ENCODE measurements around the gene SLC6A6. TPM values are rescaled to one million over a fixed set of nuclear protein-coding genes. Genes with fewer than 3 reads are reported as not detected.

SLC6A6 gene
- total RNA-seq, 4 donors from 2014 or later: 15.4 to 37.6 (median 20.9) TPM

GRCh38 chr3:14368146-14368545 lies 34.3 kb upstream of the SLC6A6 start:
- H3K4me3 ChIP-seq: no peak overlapping the region
- peaks cover 16% of the 10 kb centered on the region for H3K27me3 ChIP-seq
- H3K36me3 ChIP-seq: no peaks in the 10 kb centered on the region
- H3K27ac ChIP-seq: no peak overlapping the region
- H3K9me3 ChIP-seq: no peaks in the 10 kb centered on the region
- 48% methylated on average over 2 of the region's 10 CpGs; no CpG with 5 or more reads in 1 of the 2 donors for WGBS, 2 donors (ENCODE audit: low coverage in 1 of 2)
- TF ChIP-seq CTCF (IDR thresholded peaks at IDR 0.05) (no peak), EP300 (IDR thresholded peaks at IDR 0.05) (no peak), POLR2AphosphoS5 (IDR thresholded peaks at IDR 0.05) (no peak), POLR2A (IDR thresholded peaks at IDR 0.05) (no peak)
- no peak for ATAC-seq
- H3K4me1 ChIP-seq: peaks cover 0 to 16% (median 8%) of the 10 kb centered on the region in 3 donors

- TF ChIP-seq CTCF (IDR thresholded peaks at IDR 0.05) (no peak), POLR2AphosphoS5 (IDR thresholded peaks at IDR 0.05) (no peak), EP300 (IDR thresholded peaks at IDR 0.05) (no peak), POLR2A (IDR thresholded peaks at IDR 0.05) (no peak)
- ATAC-seq: no peak
Observed at GRCh38 chr3:14368885-14369284, 33.5 kb upstream of the SLC6A6 start.

GRCh38 chr3:14369675-14370669 lies 32.4 kb upstream of the SLC6A6 start:
- no peak overlapping the region for H3K27ac ChIP-seq
- no peaks in the 10 kb centered on the region for H3K9me3 ChIP-seq
- TF ChIP-seq POLR2AphosphoS5 (IDR thresholded peaks at IDR 0.05) (no peak), POLR2A (IDR thresholded peaks at IDR 0.05) (no peak), EP300 (IDR thresholded peaks at IDR 0.05) (no peak), CTCF (IDR thresholded peaks at IDR 0.05) (no peak)
- H3K4me3 ChIP-seq: no peak overlapping the region
- H3K36me3 ChIP-seq: no peaks in the 10 kb centered on the region
- 75 to 83% methylated on average over 11 of the region's 15 CpGs for WGBS, 2 donors (ENCODE audit: low coverage in 1 of 2)
- H3K27me3 ChIP-seq: peaks cover 16% of the 10 kb centered on the region
- no peak for ATAC-seq
- peaks cover 0 to 31% (median 8%) of the 10 kb centered on the region in 3 donors for H3K4me1 ChIP-seq

More at GRCh38 chr3:14368885-14369284, 33.5 kb upstream of the SLC6A6 start:
- Histone ChIP-seq H3K4me1 (peaks cover 0 to 20% (median 8%) of the 10 kb centered on the region in 3 donors), H3K9me3 (no peaks in the 10 kb centered on the region), H3K27me3 (peaks cover 16% of the 10 kb centered on the region), H3K36me3 (no peaks in the 10 kb centered on the region), H3K27ac (no peak overlapping the region), H3K4me3 (no peak overlapping the region)
- 88 to 100% methylated on average over 1 to 2 of the region's 2 CpGs for WGBS, 2 donors (ENCODE audit: low coverage in 1 of 2)

DNA sequence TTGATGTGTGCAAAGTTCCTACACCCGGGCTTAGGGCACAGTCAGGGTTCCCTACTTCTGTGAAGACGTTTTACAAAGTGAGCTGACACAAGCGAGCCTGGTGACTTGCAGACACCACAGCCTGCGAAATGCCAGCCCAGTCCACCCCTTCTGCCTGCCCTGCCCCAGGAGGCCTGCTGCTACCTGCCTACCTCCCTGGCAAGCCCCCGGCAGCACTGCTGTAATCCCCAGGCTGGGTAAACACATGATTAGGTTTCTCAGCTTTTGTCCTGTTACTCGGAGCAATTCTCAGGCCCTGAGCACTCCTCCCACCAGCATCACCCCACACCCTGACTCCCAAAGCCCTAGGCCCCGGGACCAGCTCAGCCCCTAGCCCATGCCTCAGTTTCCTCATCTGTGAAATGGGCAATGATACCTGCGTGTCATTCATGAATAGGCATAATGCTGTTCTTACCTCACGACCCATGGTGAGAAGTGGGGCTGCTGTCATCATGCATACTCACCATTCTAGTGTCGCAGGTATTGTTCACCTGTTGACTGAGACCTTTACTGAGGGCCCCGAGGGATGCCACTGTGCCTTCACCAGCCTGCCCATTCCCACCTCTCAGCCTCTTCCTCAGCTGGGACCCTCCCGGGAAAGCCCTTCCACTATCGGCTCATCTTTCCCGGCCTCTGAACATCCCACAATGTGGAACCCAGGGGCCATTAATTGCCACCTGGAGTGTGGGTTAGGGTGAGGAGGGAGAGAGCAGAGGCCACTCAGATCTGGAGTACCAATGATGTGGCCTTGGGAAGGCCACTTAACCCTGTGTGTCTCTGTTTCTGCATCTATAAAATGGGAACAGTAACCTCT lies 31.5 kb upstream of the SLC6A6 start:
- H3K36me3 ChIP-seq: no peaks in the 10 kb centered on the region
- 89 to 93% methylated on average over 5 to 8 of the region's 14 CpGs for WGBS, 2 donors (ENCODE audit: low coverage in 1 of 2)
- peaks cover 16% of the 10 kb centered on the region for H3K27me3 ChIP-seq
- H3K4me1 ChIP-seq: peaks cover 0 to 35% (median 8%) of the 10 kb centered on the region in 3 donors
- H3K9me3 ChIP-seq: no peaks in the 10 kb centered on the region
- TF ChIP-seq POLR2A (IDR thresholded peaks at IDR 0.05): no peak
- no peak for TF ChIP-seq POLR2AphosphoS5 (IDR thresholded peaks at IDR 0.05)
- no peak for TF ChIP-seq EP300 (IDR thresholded peaks at IDR 0.05)
- no peak for TF ChIP-seq CTCF (IDR thresholded peaks at IDR 0.05)
- no peak overlapping the region for H3K4me3 ChIP-seq
- H3K27ac ChIP-seq: no peak overlapping the region
- no peak for ATAC-seq

All from gastroesophageal sphincter (tissue), 4 donors.